Tibial nerve (tissue), 4 donors: ENCODE measurements around the gene FAF2. TPM values are rescaled to one million over a fixed set of nuclear protein-coding genes. Genes with fewer than 3 reads are reported as not detected.
"Not testable (repeated sequence)": the region's sequence is repeated elsewhere in the genome, so short reads cannot be mapped to it uniquely, and the experiment has no call there.

ENCODE experiments used
- DNase-seq, 2 donors: peaks; one replicate each; pipeline ENCODE4 v3.0.0-alpha.2; 2019; ENCODE audit warnings: low spot score in 2 of 2
- H3K27ac ChIP-seq, 4 donors: fragments of 200-600 bp; sonication (generic) in 3 of 4; one replicate each; pipeline ENCODE4 v1.5.1; 2017 to 2019; ENCODE audit warnings: mild to moderate bottlenecking in 1 of 4
- H3K27me3 ChIP-seq, 2 donors: fragments of 200-600 bp; sonication (generic) in 1 of 2; one replicate each; pipeline versions ENCODE4 v1.5.1 to v1.6.0; 2017 to 2019
- H3K36me3 ChIP-seq, 3 donors: fragments of 200-600 bp; sonication (generic); one replicate each; pipeline ENCODE4 v1.5.1; 2018 to 2019
- H3K4me1 ChIP-seq, 4 donors: fragments of 200-600 bp; sonication (generic) in 3 of 4; one replicate each; pipeline ENCODE4 v1.5.1; 2017 to 2019
- H3K4me3 ChIP-seq, 4 donors: fragments of 200-600 bp; sonication (generic) in 3 of 4; one replicate each; pipeline ENCODE4 v1.5.1; 2017 to 2019; ENCODE audit warnings: mild to moderate bottlenecking in 1 of 4, moderate library complexity in 1 of 4
- H3K9me3 ChIP-seq, 4 donors: fragments of 200-600 bp; sonication (generic) in 3 of 4; one replicate each; pipeline ENCODE4 v1.5.1; 2017 to 2019
- CTCF ChIP-seq, 5 experiments: fragments of 200-600 bp in 3 of 5; fragments of 450-650 bp in 2 of 5; sonication (generic) in 3 of 5; IDR thresholded peaks; one replicate each; pipeline ENCODE4 v1.5.1; 2016 to 2019; ENCODE audit warnings: antibody characterized with exemption in 5 of 5, mild to moderate bottlenecking in 3 of 5, moderate library complexity in 2 of 5
- EP300 ChIP-seq, 2 donors: sonication (generic); formaldehyde crosslinking; IDR thresholded peaks; one replicate each; pipeline ENCODE4 v1.6.1; 2017; ENCODE audit warnings: antibody characterized with exemption in 2 of 2, mild to moderate bottlenecking in 1 of 2
- POLR2A ChIP-seq, 2 donors: fragments of 450-650 bp; IDR thresholded peaks; one replicate each; pipeline ENCODE4 v1.6.1; 2017; ENCODE audit warnings: antibody characterized with exemption in 2 of 2, mild to moderate bottlenecking in 2 of 2, moderate library complexity in 2 of 2
- whole genome bisulfite sequencing, 2 donors: methylation state at CpG; one replicate each; pipeline ENCODE4 v1.1.5; 2018; 5-methylcytosine and 5-hydroxymethylcytosine counted together
- total RNA-seq, 4 donors: library from RNA; depleted of rRNA; stranded (reverse); fragments of >200 nt; gene quantifications; one replicate each; pipeline ENCODE4 v1.1.0, GENCODE V29; 2016

Gene FAF2
- total RNA-seq, 4 donors from 2014 or later = 23.0 to 30.8 (median 29.4) TPM

DNA sequence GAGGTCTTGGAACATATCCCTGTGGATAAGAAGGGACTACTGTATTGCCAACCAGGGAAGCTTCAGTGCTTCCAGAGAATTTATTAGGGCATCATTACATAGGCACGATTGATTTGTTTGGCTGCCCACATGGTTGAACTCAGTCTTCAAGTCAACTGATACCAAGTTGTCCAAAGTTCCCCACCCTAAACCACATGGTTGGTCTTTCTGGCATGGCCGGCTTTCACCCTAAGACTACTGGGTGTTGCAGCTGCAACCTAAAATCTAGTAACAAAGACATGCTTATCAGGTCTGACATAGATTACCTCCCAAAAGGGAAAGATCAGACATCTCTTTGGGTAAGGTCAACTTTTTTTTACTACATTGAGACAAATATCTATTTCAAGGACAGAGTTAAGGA, 37.0 kb downstream of the FAF2 start:
- H3K36me3 ChIP-seq = peaks cover 0 to 71% (median 4%) of the 10 kb centered on the region in 3 donors
- no peak overlapping the region for H3K27ac ChIP-seq
- no peak overlapping the region for H3K4me3 ChIP-seq
- no peak for TF ChIP-seq POLR2A (IDR thresholded peaks at IDR 0.05)
- TF ChIP-seq CTCF (IDR thresholded peaks at IDR 0.05) = no peak
- TF ChIP-seq EP300 (IDR thresholded peaks at IDR 0.05) = no peak
- WGBS, 2 donors = 37 to 67% methylated on average over 2 of the region's 2 CpGs
- no peaks in the 10 kb centered on the region for H3K9me3 ChIP-seq
- no peak for DNase-seq
- H3K27me3 ChIP-seq = no peaks in the 10 kb centered on the region
- H3K4me1 ChIP-seq = peaks cover 0 to 10% (median 0%) of the 10 kb centered on the region in 4 donors

GRCh38 chr5:176486189-176486757, 38.1 kb downstream of the FAF2 start:
- Histone ChIP-seq H3K27me3 (no peaks in the 10 kb centered on the region), H3K36me3 (peaks cover 0 to 65% (median 4%) of the 10 kb centered on the region in 3 donors)

GRCh38 chr5:176487160-176487559, 39.0 kb downstream of the FAF2 start:
- peaks cover 0 to 65% (median 7%) of the 10 kb centered on the region in 3 donors for H3K36me3 ChIP-seq
- peaks cover 0 to 21% (median 0%) of the 10 kb centered on the region in 4 donors for H3K4me1 ChIP-seq
- not testable (repeated sequence) for H3K27ac ChIP-seq, H3K4me3 ChIP-seq, DNase-seq, H3K27me3 ChIP-seq, H3K9me3 ChIP-seq
- WGBS, 2 donors = 97 to 100% methylated on average over 4 of the region's 4 CpGs

More at GRCh38 chr5:176486189-176486757, 38.1 kb downstream of the FAF2 start:
- WGBS, 2 donors = 79 to 84% methylated on average over 7 of the region's 7 CpGs
- no peak overlapping the region for H3K27ac ChIP-seq
- no peak for TF ChIP-seq CTCF (IDR thresholded peaks at IDR 0.05)
- TF ChIP-seq EP300 (IDR thresholded peaks at IDR 0.05) = no peak
- no peak for TF ChIP-seq POLR2A (IDR thresholded peaks at IDR 0.05)
- no peak for DNase-seq
- H3K9me3 ChIP-seq = no peaks in the 10 kb centered on the region
- no peak overlapping the region for H3K4me3 ChIP-seq
- H3K4me1 ChIP-seq = peaks cover 0 to 16% (median 0%) of the 10 kb centered on the region in 4 donors

DNA sequence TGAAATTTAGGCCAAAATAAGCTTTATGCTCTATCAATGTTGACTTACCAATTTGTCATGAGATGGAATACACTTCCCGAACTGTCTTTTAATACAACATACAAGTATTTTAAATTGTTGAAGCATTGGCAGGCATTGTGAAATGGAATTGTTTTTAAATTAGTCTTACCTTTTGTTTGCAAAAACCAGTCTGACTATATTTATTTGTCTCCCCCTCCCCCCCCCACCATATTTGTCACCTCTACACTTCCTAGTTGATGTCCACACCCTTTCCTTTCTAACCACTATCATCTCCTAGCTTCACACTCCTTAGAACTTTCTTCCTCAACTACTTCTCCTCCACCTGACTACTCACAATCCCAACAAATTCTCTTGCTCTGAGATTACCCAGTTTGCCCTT, 40.9 kb downstream of the FAF2 start:
- no peak for DNase-seq
- Histone ChIP-seq H3K27ac (no peak overlapping the region), H3K27me3 (no peaks in the 10 kb centered on the region), H3K36me3 (peaks cover 0 to 79% (median 25%) of the 10 kb centered on the region in 3 donors), H3K4me3 (no peak overlapping the region), H3K4me1 (peaks cover 0 to 21% (median 0%) of the 10 kb centered on the region in 4 donors), H3K9me3 (no peaks in the 10 kb centered on the region)
- 89 to 97% methylated on average over 1 of the region's 1 CpG for WGBS, 2 donors
- TF ChIP-seq POLR2A (IDR thresholded peaks at IDR 0.05) (no peak), EP300 (IDR thresholded peaks at IDR 0.05) (no peak), CTCF (IDR thresholded peaks at IDR 0.05) (no peak)

DNA sequence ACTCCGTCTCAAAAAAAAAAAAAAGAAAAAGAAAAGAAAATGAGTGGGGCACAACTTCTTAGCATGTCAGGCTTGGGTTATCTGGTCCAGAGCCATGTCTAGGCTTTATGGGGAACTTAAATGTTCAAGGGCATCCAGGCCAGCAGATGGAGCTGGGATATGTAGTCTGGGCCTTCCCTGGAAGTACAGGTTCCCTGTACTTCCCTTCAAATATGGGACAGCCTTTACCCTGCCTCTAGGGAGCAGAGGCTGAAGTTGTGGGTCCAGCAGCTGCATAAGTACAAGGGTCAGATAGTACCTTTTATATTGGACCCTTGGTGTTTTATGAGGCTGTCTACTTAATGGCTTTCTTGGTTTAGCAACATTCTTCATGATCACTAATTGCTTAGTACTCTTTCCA, 42.1 kb downstream of the FAF2 start:
- Histone ChIP-seq H3K27me3 (no peaks in the 10 kb centered on the region), H3K4me3 (no peak overlapping the region), H3K4me1 (peaks cover 0 to 12% (median 0%) of the 10 kb centered on the region in 4 donors), H3K27ac (no peak overlapping the region), H3K9me3 (no peaks in the 10 kb centered on the region), H3K36me3 (peaks cover 0 to 91% (median 34%) of the 10 kb centered on the region in 3 donors)
- DNase-seq = no peak
- TF ChIP-seq CTCF (IDR thresholded peaks at IDR 0.05) = no peak
- TF ChIP-seq EP300 (IDR thresholded peaks at IDR 0.05) = no peak
- no peak for TF ChIP-seq POLR2A (IDR thresholded peaks at IDR 0.05)
- WGBS, 2 donors = 92 to 100% methylated on average over 1 of the region's 1 CpG
